Astrocyte of the spinal cord (primary cell): ENCODE results near the gene CDK14.

Source experiments
- DNase-seq: peaks from one replicate; pipeline ENCODE4 v3.0.0; 2011; ENCODE audit warnings: low read depth, low spot score
- H3K4me3 ChIP-seq: 2 replicates; pipeline ENCODE4 v1.5.1; 2011; ENCODE audit warnings: low read depth, mild to moderate bottlenecking, low read length, moderate library complexity
- CTCF ChIP-seq: IDR thresholded peaks from 2 replicates; pipeline ENCODE4 v1.5.1; 2012; ENCODE audit warnings: low read depth, mild to moderate bottlenecking, low read length, inconsistent platforms
- in situ Hi-C: cut with HindIII; loops from 2 replicates; pipeline ENCODE4 v1.10.0; 2017; ENCODE audit warnings: low sequenced_read_pairs

Gene CDK14

GRCh38 chr7:91054374-91054773, 458.3 kb downstream of the CDK14 start:
- H3K4me3 ChIP-seq: no peak overlapping the region
- DNase-seq: no peak
- TF ChIP-seq CTCF: no peak
- in situ Hi-C loops: no loop called here

GRCh38 chr7:91055219-91055618, 459.1 kb downstream of the CDK14 start:
- no peak overlapping the region for H3K4me3 ChIP-seq
- in situ Hi-C loops: no loop called here
- no peak for TF ChIP-seq CTCF
- DNase-seq: no peak

GRCh38 chr7:91062713-91063112, 466.6 kb downstream of the CDK14 start:
- H3K4me3 ChIP-seq: no peak overlapping the region
- DNase-seq: no peak
- in situ Hi-C loops: no loop called here
- TF ChIP-seq CTCF: no peak

GRCh38 chr7:91064052-91064451, 467.9 kb downstream of the CDK14 start:
- DNase-seq: no peak

GRCh38 chr7:91064938-91065337, 468.8 kb downstream of the CDK14 start:
- no peak for DNase-seq
- TF ChIP-seq CTCF: no peak
- in situ Hi-C loops: no loop called here
- no peak overlapping the region for H3K4me3 ChIP-seq

More at GRCh38 chr7:91064052-91064451, 467.9 kb downstream of the CDK14 start:
- no peak overlapping the region for H3K4me3 ChIP-seq
- TF ChIP-seq CTCF: no peak
- in situ Hi-C loops: no loop called here

GRCh38 chr7:91066627-91067026, 470.5 kb downstream of the CDK14 start:
- in situ Hi-C loops: no loop called here
- H3K4me3 ChIP-seq: no peak overlapping the region
- no peak for TF ChIP-seq CTCF
- DNase-seq: no peak

- H3K4me3 ChIP-seq: no peak overlapping the region
- TF ChIP-seq CTCF: no peak
- in situ Hi-C loops: no loop called here
- DNase-seq: no peak
Measured at GRCh38 chr7:91067242-91067641, 471.1 kb downstream of the CDK14 start.
